ENCODE results near the gene SH3YL1. TPM values are rescaled to one million over a fixed set of nuclear protein-coding genes. Genes with fewer than 3 reads are reported as not detected.

The SH3YL1 gene
- total and polyA plus RNA-seq, 2 donors from 2014 or later, result 57.3 to 111 TPM

GRCh38 chr2:259789-260331 lies 4.0 kb downstream of the SH3YL1 start:
- peaks cover 0 to 13% (median 0%) of the 10 kb centered on the region in 3 donors for H3K4me1 ChIP-seq (ENCODE audit: control insufficient read depth in 2 of 3, insufficient read depth in 2 of 3, low read depth in 1 of 3, low read length in 3 of 3)
- H3K27ac ChIP-seq (ENCODE audit: low read depth in 2 of 2, low read length in 2 of 2), result peak overlapping the region in 1 of 2 donors; percentile 33
- H3K36me3 ChIP-seq (ENCODE audit: control insufficient read depth in 2 of 3, insufficient read depth in 3 of 3, low read length in 3 of 3), result peaks cover 0 to 5% (median 0%) of the 10 kb centered on the region in 3 donors
- TF ChIP-seq, protein P1, sequence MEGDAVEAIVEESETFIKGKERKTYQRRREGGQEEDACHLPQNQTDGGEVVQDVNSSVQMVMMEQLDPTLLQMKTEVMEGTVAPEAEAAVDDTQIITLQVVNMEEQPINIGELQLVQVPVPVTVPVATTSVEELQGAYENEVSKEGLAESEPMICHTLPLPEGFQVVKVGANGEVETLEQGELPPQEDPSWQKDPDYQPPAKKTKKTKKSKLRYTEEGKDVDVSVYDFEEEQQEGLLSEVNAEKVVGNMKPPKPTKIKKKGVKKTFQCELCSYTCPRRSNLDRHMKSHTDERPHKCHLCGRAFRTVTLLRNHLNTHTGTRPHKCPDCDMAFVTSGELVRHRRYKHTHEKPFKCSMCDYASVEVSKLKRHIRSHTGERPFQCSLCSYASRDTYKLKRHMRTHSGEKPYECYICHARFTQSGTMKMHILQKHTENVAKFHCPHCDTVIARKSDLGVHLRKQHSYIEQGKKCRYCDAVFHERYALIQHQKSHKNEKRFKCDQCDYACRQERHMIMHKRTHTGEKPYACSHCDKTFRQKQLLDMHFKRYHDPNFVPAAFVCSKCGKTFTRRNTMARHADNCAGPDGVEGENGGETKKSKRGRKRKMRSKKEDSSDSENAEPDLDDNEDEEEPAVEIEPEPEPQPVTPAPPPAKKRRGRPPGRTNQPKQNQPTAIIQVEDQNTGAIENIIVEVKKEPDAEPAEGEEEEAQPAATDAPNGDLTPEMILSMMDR (IDR thresholded peaks at IDR 0.05; ENCODE audit: borderline replicate concordance, extremely low read depth, insufficient read depth), result no peak
- intact Hi-C loops (cut with DNase I), result no loop called here
- peak overlapping the region in 2 of 3 donors; percentile 28 to 38 for H3K4me3 ChIP-seq (ENCODE audit: low read length in 3 of 3)
- no peak overlapping the region for H3K9ac ChIP-seq (ENCODE audit: low read length in 3 of 3)
- no peaks in the 10 kb centered on the region for H3K9me3 ChIP-seq (ENCODE audit: control insufficient read depth in 2 of 3, insufficient read depth in 1 of 3, low read length in 3 of 3)
- no peaks in the 10 kb centered on the region for H3K27me3 ChIP-seq (ENCODE audit: control insufficient read depth, insufficient read depth, low read length)
- DNase-seq (no peak), FAIRE-seq (no peak)

- no peak overlapping the region for H3K27ac ChIP-seq (ENCODE audit: low read depth in 2 of 2, low read length in 2 of 2)
- peak in 1 of 5 donors; percentile 12 for DNase-seq
- no peak overlapping the region for H3K4me3 ChIP-seq (ENCODE audit: low read length in 3 of 3)
- peaks cover 0 to 13% (median 3%) of the 10 kb centered on the region in 3 donors for H3K4me1 ChIP-seq (ENCODE audit: control insufficient read depth in 2 of 3, insufficient read depth in 2 of 3, low read depth in 1 of 3, low read length in 3 of 3)
- intact Hi-C loops (cut with DNase I), result no loop called here
- TF ChIP-seq, protein P1 (IDR thresholded peaks at IDR 0.05; ENCODE audit: borderline replicate concordance, extremely low read depth, insufficient read depth), result no peak
- no peaks in the 10 kb centered on the region for H3K27me3 ChIP-seq (ENCODE audit: control insufficient read depth, insufficient read depth, low read length)
- FAIRE-seq, result no peak
- no peak overlapping the region for H3K9ac ChIP-seq (ENCODE audit: low read length in 3 of 3)
- H3K36me3 ChIP-seq (ENCODE audit: control insufficient read depth in 2 of 3, insufficient read depth in 3 of 3, low read length in 3 of 3), result peaks cover 0 to 5% (median 0%) of the 10 kb centered on the region in 3 donors
- no peaks in the 10 kb centered on the region for H3K9me3 ChIP-seq (ENCODE audit: control insufficient read depth in 2 of 3, insufficient read depth in 1 of 3, low read length in 3 of 3)
These were observed 4.9 kb downstream of the SH3YL1 start for GRCh38 chr2:258933-259332.

DNA sequence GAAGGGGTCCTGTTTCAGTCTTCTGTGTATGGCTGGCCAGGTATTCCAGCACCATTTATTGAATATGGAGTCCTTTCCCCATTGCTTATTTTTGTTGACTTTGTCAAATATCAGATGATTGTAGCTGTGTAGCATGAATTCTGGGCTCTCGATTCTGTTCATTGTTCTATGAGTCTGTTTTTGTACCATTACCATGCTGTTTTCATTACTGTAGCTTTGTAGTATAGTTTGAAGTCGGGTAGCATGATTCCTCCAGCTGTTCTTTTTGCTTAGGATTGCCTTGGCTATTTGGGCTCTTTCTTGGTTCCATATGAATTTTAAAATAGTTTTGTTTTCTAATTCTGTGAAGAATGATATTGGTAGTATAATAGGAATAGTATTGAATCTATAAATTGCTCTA lies 6.0 kb downstream of the SH3YL1 start:
- TF ChIP-seq, protein P1 (IDR thresholded peaks at IDR 0.05; ENCODE audit: borderline replicate concordance, extremely low read depth, insufficient read depth), result no peak
- DNase-seq (no peak), FAIRE-seq (no peak)
- H3K36me3 ChIP-seq (ENCODE audit: control insufficient read depth in 2 of 3, insufficient read depth in 3 of 3, low read length in 3 of 3), result peaks cover 0 to 5% (median 0%) of the 10 kb centered on the region in 3 donors
- no peak overlapping the region for H3K9ac ChIP-seq (ENCODE audit: low read length in 3 of 3)
- H3K4me1 ChIP-seq (ENCODE audit: control insufficient read depth in 2 of 3, insufficient read depth in 2 of 3, low read depth in 1 of 3, low read length in 3 of 3), result peaks cover 0 to 13% (median 3%) of the 10 kb centered on the region in 3 donors
- no peak overlapping the region for H3K27ac ChIP-seq (ENCODE audit: low read depth in 2 of 2, low read length in 2 of 2)
- no peak overlapping the region for H3K4me3 ChIP-seq (ENCODE audit: low read length in 3 of 3)
- no peaks in the 10 kb centered on the region for H3K27me3 ChIP-seq (ENCODE audit: control insufficient read depth, insufficient read depth, low read length)
- H3K9me3 ChIP-seq (ENCODE audit: control insufficient read depth in 2 of 3, insufficient read depth in 1 of 3, low read length in 3 of 3), result no peaks in the 10 kb centered on the region
- intact Hi-C loops (cut with DNase I), result no loop called here

All from kidney (tissue), 14 donors.